Activated B cell treated with CpG ODN at 0.5 μM for 24 hours (primary cell): Measurements from ENCODE around the gene GALR1. TPM values are rescaled to one million over a fixed set of nuclear protein-coding genes. Genes with fewer than 3 reads are reported as not detected.
A peak's percentile ranks its signal among the peaks of the same experiment; 100 is the strongest.

Source experiments
- ATAC-seq: fragments of 200-7000 bp; cut with Tn5 transposase; one replicate; pipeline ENCODE4 v1.10.0; 2021; ENCODE audit warnings: low read depth, mild to moderate bottlenecking, moderate library complexity
- CTCF ChIA-PET: fragments of 350-600 bp; sonication (Branson Sonifier 250); formaldehyde crosslinking; loops from one replicate; lab custom pipeline; 2021; ENCODE audit warnings: antibody characterized with exemption; lab: Charles Lee
- POLR2A ChIA-PET: fragments of 350-600 bp; sonication (Branson Sonifier 250); formaldehyde crosslinking; loops from one replicate; lab custom pipeline; 2021; ENCODE audit warnings: antibody characterized with exemption; lab: Charles Lee
- DNase-seq: peaks from one replicate; pipeline ENCODE4 v3.0.0; 2022
- H3K27ac Mint-ChIP-seq: one replicate; pipeline ENCODE4 v1.8.0; 2020; ENCODE audit warnings: mixed read lengths
- H3K27me3 Mint-ChIP-seq: one replicate; pipeline ENCODE4 v1.8.0; 2021; ENCODE audit warnings: mixed read lengths
- H3K36me3 Mint-ChIP-seq: one replicate; pipeline ENCODE4 v1.8.0; 2021; ENCODE audit warnings: low read depth, mixed read lengths
- H3K4me1 Mint-ChIP-seq: one replicate; pipeline ENCODE4 v1.8.0; 2021; ENCODE audit warnings: mixed read lengths
- H3K4me3 Mint-ChIP-seq: one replicate; pipeline ENCODE4 v1.8.0; 2020; ENCODE audit warnings: mild to moderate bottlenecking, mixed read lengths
- H3K9me3 Mint-ChIP-seq: one replicate; pipeline ENCODE4 v1.8.0; 2020; ENCODE audit warnings: mixed read lengths
- intact Hi-C: fragments of 100-400 bp; cut with micrococcal nuclease; formaldehyde crosslinking; loops from one replicate; pipeline ENCODE4 v1.15.1; 2024
- total RNA-seq: library from RNA; stranded (reverse); gene quantifications from 2 replicates; pipeline ENCODE4 v1.2.3, GENCODE V29; 2022
- TF ChIP-seq, protein P1 (sequence below): fragments of 200-600 bp; IDR thresholded peaks from one replicate; pipeline ENCODE4 v1.8.0; 2022; ENCODE audit warnings: antibody characterized with exemption, mild to moderate bottlenecking

Gene GALR1
- total RNA-seq, 1 donor from 2014 or later: not detected

DNA sequence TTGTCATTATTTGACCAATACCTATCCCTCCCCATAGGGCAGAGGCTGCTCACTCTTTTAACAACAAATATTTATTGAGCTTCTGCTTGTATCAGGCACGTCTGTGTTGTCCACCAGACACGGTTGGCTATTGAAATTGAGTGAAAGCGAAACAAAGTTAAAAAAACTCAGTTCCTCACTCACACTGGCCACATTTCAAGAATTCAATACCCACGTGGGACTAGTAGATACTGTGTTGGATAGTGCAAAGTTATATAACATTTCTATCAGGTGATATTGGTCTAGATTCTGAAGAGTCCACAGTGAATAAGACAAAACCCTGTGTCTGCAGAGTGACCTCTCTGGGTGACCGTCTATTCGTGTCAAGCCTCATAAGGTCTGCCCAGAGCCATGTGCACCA, 43.9 kb upstream of the GALR1 start:
- H3K36me3 Mint-ChIP-seq: no peaks in the 10 kb centered on the region
- intact Hi-C loops: loop anchor here (5.0 kb wide), 2 partner anchors 53 to 138 kb away; no protein-coding TSS in a partner anchor
- no peak for ATAC-seq
- ChIA-PET POLR2A (interaction anchor here (0.6 kb wide), 1 partner anchor 162 kb away, joined by 3 read pairs; no protein-coding TSS in a partner anchor), CTCF (interaction anchor here (9.0 kb wide), 1 partner anchor 205 kb away, joined by 96 read pairs; no protein-coding TSS in a partner anchor)
- TF ChIP-seq, protein P1, sequence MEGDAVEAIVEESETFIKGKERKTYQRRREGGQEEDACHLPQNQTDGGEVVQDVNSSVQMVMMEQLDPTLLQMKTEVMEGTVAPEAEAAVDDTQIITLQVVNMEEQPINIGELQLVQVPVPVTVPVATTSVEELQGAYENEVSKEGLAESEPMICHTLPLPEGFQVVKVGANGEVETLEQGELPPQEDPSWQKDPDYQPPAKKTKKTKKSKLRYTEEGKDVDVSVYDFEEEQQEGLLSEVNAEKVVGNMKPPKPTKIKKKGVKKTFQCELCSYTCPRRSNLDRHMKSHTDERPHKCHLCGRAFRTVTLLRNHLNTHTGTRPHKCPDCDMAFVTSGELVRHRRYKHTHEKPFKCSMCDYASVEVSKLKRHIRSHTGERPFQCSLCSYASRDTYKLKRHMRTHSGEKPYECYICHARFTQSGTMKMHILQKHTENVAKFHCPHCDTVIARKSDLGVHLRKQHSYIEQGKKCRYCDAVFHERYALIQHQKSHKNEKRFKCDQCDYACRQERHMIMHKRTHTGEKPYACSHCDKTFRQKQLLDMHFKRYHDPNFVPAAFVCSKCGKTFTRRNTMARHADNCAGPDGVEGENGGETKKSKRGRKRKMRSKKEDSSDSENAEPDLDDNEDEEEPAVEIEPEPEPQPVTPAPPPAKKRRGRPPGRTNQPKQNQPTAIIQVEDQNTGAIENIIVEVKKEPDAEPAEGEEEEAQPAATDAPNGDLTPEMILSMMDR: no peak
- H3K9me3 Mint-ChIP-seq: no peaks in the 10 kb centered on the region
- no peak overlapping the region for H3K4me3 Mint-ChIP-seq
- H3K4me1 Mint-ChIP-seq: peaks cover 21% of the 10 kb centered on the region
- no peak overlapping the region for H3K27ac Mint-ChIP-seq
- DNase-seq: no peak
- peaks cover 9% of the 10 kb centered on the region for H3K27me3 Mint-ChIP-seq

DNA sequence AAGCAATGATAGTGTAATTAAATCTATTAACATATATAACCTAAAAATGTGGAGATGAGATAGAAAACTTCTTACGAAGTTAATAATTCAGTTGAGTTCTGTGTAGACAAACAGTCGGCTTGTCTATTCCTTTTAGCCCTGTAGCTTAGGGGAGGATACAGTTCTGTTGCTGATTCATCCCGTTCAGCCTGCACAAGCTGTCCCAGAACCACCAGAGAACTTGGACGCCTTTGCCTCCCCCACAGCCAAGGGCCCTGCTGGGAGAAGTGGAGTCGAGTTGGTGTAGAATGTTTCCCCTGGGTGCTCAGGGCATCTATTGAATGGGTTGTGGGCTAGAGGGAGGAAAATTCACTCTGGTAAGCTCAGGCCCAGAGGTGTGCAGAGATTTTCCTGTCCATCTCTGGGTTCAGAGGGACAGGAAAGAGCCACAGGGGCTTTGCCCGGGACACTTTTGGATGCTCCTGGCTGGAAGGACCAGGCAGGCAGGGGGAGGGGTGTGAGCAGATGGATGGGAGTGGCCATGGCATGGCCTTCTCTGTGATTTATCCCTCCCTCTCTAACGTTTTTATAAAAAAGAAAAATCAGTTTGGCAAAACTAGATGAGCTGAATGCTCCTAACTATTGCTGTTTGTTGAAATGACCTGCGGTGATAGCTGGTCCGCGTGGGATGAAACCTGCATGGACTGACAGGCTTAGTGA, 42.8 kb upstream of the GALR1 start:
- H3K4me3 Mint-ChIP-seq: no peak overlapping the region
- no peaks in the 10 kb centered on the region for H3K36me3 Mint-ChIP-seq
- ChIA-PET POLR2A (interaction anchor here (1.0 to 2.2 kb wide), 4 partner anchors 67 to 105 kb away, joined by 3 to 6 read pairs (median 3); partner anchors contain the start of gene MBP), CTCF (interaction anchor here (0.9 to 9.0 kb wide), 7 partner anchors 145 to 285 kb away, joined by 3 to 96 read pairs (median 4); no protein-coding TSS in a partner anchor)
- intact Hi-C loops: loop anchor here (5.0 kb wide), 2 partner anchors 55 to 140 kb away; no protein-coding TSS in a partner anchor
- no peaks in the 10 kb centered on the region for H3K9me3 Mint-ChIP-seq
- H3K27ac Mint-ChIP-seq: no peak overlapping the region
- H3K4me1 Mint-ChIP-seq: peaks cover 24% of the 10 kb centered on the region
- no peak for ATAC-seq
- TF ChIP-seq, protein P1: no peak
- peaks cover 5% of the 10 kb centered on the region for H3K27me3 Mint-ChIP-seq
- DNase-seq: no peak

GRCh38 chr18:77207540-77207939, 42.1 kb upstream of the GALR1 start:
- ATAC-seq (peak; percentile 87), DNase-seq (no peak)
- Mint-ChIP-seq H3K4me3 (peak overlapping the region; percentile 64), H3K9me3 (no peaks in the 10 kb centered on the region), H3K36me3 (no peaks in the 10 kb centered on the region), H3K4me1 (peaks cover 25% of the 10 kb centered on the region), H3K27me3 (peaks cover 2% of the 10 kb centered on the region), H3K27ac (peak overlapping the region; percentile 74)
- TF ChIP-seq, protein P1: no peak
- POLR2A ChIA-PET: interaction anchor here (0.6 to 2.2 kb wide), 5 partner anchors 67 to 155 kb away, joined by 3 to 6 read pairs (median 3); partner anchors contain the start of gene MBP
- intact Hi-C loops: loop anchor here (5.0 kb wide), 2 partner anchors 55 to 140 kb away; no protein-coding TSS in a partner anchor
- CTCF ChIA-PET: interaction anchor here (1.0 to 9.0 kb wide), 6 partner anchors 145 to 285 kb away, joined by 3 to 96 read pairs (median 4); no protein-coding TSS in a partner anchor

DNA sequence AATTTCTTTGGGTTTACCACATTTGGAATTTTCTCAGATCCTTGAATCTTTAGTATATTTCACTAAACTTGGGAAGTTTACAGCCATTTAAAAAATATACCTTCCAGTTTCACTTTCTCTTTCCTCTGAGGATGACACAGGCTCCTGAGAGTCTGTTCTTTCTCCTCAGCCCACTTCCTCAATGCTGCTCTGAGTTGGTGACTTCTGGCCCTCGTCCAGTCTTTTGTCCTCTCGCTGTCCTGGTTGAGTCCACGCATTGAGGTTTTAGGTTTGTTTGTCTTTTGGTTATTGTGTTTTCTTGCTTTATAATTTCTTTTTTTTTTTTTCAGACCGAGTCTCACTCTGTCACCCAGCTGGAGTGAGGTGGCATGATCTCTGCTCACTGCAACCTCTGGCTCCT, 40.7 kb upstream of the GALR1 start:
- DNase-seq (no peak), ATAC-seq (peak; percentile 75)
- H3K36me3 Mint-ChIP-seq: no peaks in the 10 kb centered on the region
- intact Hi-C loops: loop anchor here (1.0 to 5.0 kb wide), 4 partner anchors 57 to 154 kb away; partner anchors contain the start of gene MBP
- TF ChIP-seq, protein P1: no peak
- no peaks in the 10 kb centered on the region for H3K27me3 Mint-ChIP-seq
- ChIA-PET CTCF (interaction anchor here (1.1 to 9.0 kb wide), 7 partner anchors 152 to 287 kb away, joined by 3 to 96 read pairs (median 4); no protein-coding TSS in a partner anchor), POLR2A (interaction anchor here (0.6 to 2.4 kb wide), 11 partner anchors 76 to 390 kb away, joined by 3 to 11 read pairs (median 4); partner anchors contain the start of gene MBP)
- H3K27ac Mint-ChIP-seq: peak overlapping the region; percentile 92
- H3K4me1 Mint-ChIP-seq: peaks cover 25% of the 10 kb centered on the region
- H3K9me3 Mint-ChIP-seq: no peaks in the 10 kb centered on the region
- peak overlapping the region; percentile 88 for H3K4me3 Mint-ChIP-seq
